Measurements from ENCODE around the gene RANBP3.

GRCh38 chr19:5956323-5956722 lies 21.6 kb downstream of the RANBP3 start:
- TF ChIP-seq GATA2 (IDR thresholded peaks at IDR 0.05; ENCODE audit: low read depth, low read length) (no peak), GATA3 (IDR thresholded peaks at IDR 0.05; ENCODE audit: low read depth, low read length) (no peak)

Data from SH-SY5Y (cell line).